AG04450 (cell line): ENCODE results near the gene FAM171A1. TPM values are rescaled to one million over a fixed set of nuclear protein-coding genes. Genes with fewer than 3 reads are reported as not detected.

Source experiments
- CTCF ChIA-PET: fragments of 300-600, 350-600 bp; formaldehyde crosslinking; extraction: SDS; loops from one replicate; lab custom pipeline; 2022; ENCODE audit warnings: antibody characterized with exemption, inconsistent platforms; lab: Charles Lee
- POLR2A ChIA-PET: fragments of 350-600 bp; formaldehyde crosslinking; extraction: SDS; loops from one replicate; lab custom pipeline; 2021; ENCODE audit warnings: antibody characterized with exemption, inconsistent platforms; lab: Yijun Ruan, JAX
- DNase-seq: peaks from one replicate; pipeline ENCODE4 v3.0.0-alpha.2; 2011; ENCODE audit warnings: low read depth, low spot score
- H3K27ac ChIP-seq: one replicate; pipeline ENCODE4 v1.5.1; 2012; ENCODE audit warnings: low read depth, low read length, control low read depth
- H3K27me3 ChIP-seq: one replicate; pipeline ENCODE4 v1.6.0; 2012; ENCODE audit warnings: low read length; ENCODE audit not compliant: control insufficient read depth, insufficient read depth
- H3K4me3 ChIP-seq: 2 replicates; pipeline ENCODE4 v1.5.1; 2011; ENCODE audit warnings: mild to moderate bottlenecking, low read depth, low read length, control low read depth
- H3K9me3 ChIP-seq: 2 replicates; pipeline ENCODE4 v1.5.1; 2012; ENCODE audit warnings: low read length; ENCODE audit not compliant: control insufficient read depth, insufficient read depth
- CTCF ChIP-seq: IDR thresholded peaks from 2 replicates; pipeline ENCODE4 v1.5.1; 2011; ENCODE audit warnings: low read depth, low read length, control low read depth, inconsistent platforms
- polyA minus RNA-seq: library from RNA; depleted of rRNA, polyadenylated mRNA; stranded (reverse); fragments of >200 nt; gene quantifications from 2 replicates; pipeline ENCODE4 v1.2.3, GENCODE V29; 2011; rRNA and poly(A)+ RNA removed
- polyA plus RNA-seq: library from polyadenylated mRNA; depleted of rRNA; stranded (reverse); fragments of >200 nt; gene quantifications from 2 replicates; pipeline ENCODE4 v1.2.3, GENCODE V29; 2011; rRNA removed

FAM171A1 gene
- polyA plus RNA-seq (22.4 and 23.6 TPM in 2 replicates), polyA minus RNA-seq (17.8 and 22.4 TPM in 2 replicates)

GRCh38 chr10:15370856-15371701, at the start of gene FAM171A1:
TSS of gene FAM171A1 (minus strand) at chr10:15371289. CDS start at chr10:15371052, 237 bp downstream.
- ChIA-PET CTCF (interaction anchor here (0.6 to 2.3 kb wide), 8 partner anchors 152 to 417 kb away, joined by 3 to 12 read pairs (median 3); partner anchors contain the start of gene DCLRE1C), POLR2A (no interaction called here)
- DNase-seq = no peak
- no peak within 1 kb of the TSS for H3K27ac ChIP-seq
- no peaks in the 10 kb centered on the region for H3K9me3 ChIP-seq
- H3K4me3 ChIP-seq = peak within 1 kb of the TSS; percentile 63
- TF ChIP-seq CTCF = 0 out of 2 replicates have a peak, but pooled peaks have one; percentile 2
- no peaks in the 10 kb centered on the region for H3K27me3 ChIP-seq

- ChIA-PET POLR2A (no interaction called here), CTCF (interaction anchor here (0.5 to 1.9 kb wide), 2 partner anchors 290 to 305 kb away, joined by 3 to 7 read pairs; no protein-coding TSS in a partner anchor)
- Histone ChIP-seq H3K4me3 (no peak overlapping the region), H3K27me3 (no peaks in the 10 kb centered on the region), H3K9me3 (no peaks in the 10 kb centered on the region; the same call in 1 of the 2 replicates), H3K27ac (no peak overlapping the region)
- DNase-seq = no peak
- no peak for TF ChIP-seq CTCF
Observed at GRCh38 chr10:15420858-15421257, 49.8 kb upstream of the FAM171A1 start.

GRCh38 chr10:15419279-15419874, 48.3 kb upstream of the FAM171A1 start:
- POLR2A ChIA-PET = no interaction called here
- peak; percentile 7 for DNase-seq

GRCh38 chr10:15416034-15416433, 44.9 kb upstream of the FAM171A1 start:
- CTCF ChIA-PET = no interaction called here
- no peak for TF ChIP-seq CTCF
- POLR2A ChIA-PET = no interaction called here
- no peaks in the 10 kb centered on the region; the same call in 1 of the 2 replicates for H3K9me3 ChIP-seq
- no peak for DNase-seq
- H3K27me3 ChIP-seq = no peaks in the 10 kb centered on the region
- H3K27ac ChIP-seq = no peak overlapping the region
- H3K4me3 ChIP-seq = no peak overlapping the region

More at GRCh38 chr10:15419279-15419874, 48.3 kb upstream of the FAM171A1 start:
- CTCF ChIA-PET = interaction anchor here (0.6 to 2.8 kb wide), 25 partner anchors 8 to 417 kb away, joined by 3 to 32 read pairs (median 4); no protein-coding TSS in a partner anchor
- H3K27me3 ChIP-seq = no peaks in the 10 kb centered on the region
- no peak overlapping the region for H3K4me3 ChIP-seq
- H3K27ac ChIP-seq = no peak overlapping the region
- TF ChIP-seq CTCF = peak; percentile 78
- H3K9me3 ChIP-seq = no peaks in the 10 kb centered on the region; the same call in 1 of the 2 replicates
